NCI-H187 treated with DMSO at 0.1 percent for 48 hours (cell line): Measurements from ENCODE around the gene TEX52.
"Not testable (repeated sequence)": the region's sequence is repeated elsewhere in the genome, so short reads cannot be mapped to it uniquely, and the experiment has no call there.

Experiments
- DNase-seq: peaks from one replicate; lab custom pipeline; 2025; lab: John Stamatoyannopoulos, UW

The TEX52 gene

DNA sequence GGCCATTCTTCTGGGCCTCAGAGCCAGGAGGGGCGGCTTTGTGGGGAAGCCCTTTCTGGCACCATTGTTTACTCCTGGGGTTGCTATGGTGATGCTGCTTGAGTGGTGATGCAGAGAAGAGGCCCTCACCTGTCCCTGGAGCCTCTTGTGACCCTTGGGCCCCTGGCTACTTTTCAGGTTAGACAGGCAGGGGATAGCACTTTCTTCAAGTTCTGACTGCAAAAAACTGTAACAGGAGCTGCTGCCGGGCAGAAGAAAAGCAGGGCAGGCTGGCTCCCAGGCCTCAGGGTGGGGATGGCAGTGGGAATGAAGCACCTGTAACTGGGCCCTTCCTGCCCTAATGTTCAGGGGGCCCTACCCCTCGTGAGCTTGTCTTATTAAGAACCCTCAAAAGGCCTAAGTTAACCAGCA, at the start of gene TEX52:
Gene TEX52 (minus strand): TSS at position 19 of the 411 bp plus-strand sequence. CDS start 13 bp downstream, at position 6.
- DNase-seq: no peak

DNA sequence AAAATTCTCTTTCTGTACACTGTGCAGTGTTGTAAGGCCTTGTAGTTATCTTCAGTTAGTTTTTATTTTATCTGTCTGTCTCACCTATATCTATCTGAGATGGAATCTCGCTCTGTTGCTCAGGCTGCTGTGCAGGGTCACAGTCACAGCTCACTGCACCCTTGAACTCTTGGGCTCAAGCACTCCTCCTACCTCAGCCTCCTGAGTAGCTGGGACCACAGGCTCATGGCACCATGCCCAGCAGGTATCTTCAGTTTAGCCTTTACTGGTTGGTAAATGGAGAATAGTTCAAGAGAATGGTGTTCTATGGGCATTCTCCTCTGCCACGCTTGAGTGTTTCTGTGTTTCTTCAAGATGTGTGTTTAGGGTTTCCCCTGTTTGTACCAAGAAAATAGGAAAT, 47.4 kb upstream of the TEX52 start:
- no peak for DNase-seq

DNA sequence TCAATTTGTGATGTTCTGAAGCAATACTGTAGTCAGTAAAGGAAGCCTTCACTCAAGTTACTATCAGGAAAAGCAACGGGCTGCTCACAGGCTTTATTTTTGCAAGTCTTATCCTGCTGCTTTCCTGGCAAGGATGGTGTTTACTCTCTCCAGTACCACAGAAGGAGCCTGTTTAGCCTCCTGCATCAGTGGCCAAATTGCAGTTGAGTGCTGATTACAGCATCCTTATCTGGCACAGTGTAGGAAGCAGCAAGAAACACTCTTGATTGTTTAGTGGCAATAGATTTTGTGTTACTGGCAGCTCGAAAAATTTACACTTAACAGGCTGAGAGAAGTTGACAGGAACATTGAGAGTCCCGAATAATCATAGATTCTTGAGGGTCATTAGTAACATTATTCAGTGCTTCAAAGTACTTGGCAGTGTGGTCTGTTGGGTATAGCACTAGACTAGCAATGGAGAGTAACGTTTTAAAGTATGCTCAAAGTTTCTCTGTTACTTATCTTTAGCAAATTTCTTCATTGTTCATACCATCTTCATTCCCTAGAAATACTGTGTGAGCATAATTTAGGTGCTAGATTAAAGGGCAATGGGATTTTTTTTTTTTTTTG, 45.5 kb upstream of the TEX52 start:
- no peak for DNase-seq

DNA sequence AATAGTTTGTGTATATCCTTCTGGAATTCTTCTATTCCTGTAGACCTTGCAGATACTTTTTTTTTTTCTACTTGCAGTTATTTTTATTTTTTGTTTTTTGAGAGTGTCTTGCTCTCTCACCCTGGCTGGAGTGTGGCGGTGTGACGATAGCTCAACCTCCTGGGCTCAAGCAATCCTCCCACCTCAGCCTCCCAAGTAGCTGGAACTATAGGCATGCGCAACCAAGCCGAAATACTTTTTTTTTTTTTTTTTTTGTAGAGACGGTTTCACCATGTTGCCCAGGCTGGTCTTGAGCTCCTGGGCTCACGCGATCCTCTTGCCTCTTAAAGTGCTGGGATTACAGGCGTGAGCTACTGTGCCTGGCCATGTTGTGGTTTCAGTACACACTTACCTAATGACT, 43.8 kb upstream of the TEX52 start:
- no peak for DNase-seq

DNA sequence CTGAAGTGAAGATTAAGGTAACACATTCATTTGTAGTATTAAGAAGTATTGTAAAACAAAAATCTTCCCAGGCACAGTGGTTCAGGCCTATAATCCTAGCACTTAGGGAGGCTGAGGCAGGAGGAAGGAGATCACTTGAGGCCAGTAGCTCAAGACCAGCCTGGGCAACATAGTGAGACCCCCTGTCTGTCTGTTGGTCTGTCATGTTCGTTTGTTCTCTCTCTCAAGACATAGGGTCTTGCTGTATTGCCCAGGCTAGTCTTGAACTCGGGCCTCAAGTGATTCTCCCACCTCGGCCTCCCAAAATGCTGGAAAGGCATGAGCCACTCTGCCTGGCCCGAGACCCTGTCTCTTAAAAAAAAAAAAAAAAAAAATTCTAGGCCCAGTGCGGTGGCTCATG, 40.6 kb upstream of the TEX52 start:
- DNase-seq: no peak

DNA sequence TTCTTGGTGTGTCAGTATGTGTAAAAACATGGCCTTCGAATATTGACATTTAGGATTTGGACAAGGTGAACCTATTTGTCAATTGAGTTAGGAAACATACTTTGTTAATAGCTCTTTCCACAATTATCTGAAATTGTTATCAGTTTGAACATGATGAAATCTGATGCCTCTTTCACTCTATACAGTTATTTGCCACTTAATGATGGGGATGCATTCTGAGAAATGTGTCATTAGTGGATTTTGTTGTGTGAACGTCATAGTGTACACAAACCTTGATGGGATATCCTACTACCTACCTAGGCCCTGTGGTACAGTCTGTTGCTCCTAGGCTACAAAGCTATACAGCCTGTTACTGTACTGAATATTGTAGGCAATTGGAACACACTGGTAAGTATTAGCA, 38.7 kb upstream of the TEX52 start:
- no peak for DNase-seq

DNA sequence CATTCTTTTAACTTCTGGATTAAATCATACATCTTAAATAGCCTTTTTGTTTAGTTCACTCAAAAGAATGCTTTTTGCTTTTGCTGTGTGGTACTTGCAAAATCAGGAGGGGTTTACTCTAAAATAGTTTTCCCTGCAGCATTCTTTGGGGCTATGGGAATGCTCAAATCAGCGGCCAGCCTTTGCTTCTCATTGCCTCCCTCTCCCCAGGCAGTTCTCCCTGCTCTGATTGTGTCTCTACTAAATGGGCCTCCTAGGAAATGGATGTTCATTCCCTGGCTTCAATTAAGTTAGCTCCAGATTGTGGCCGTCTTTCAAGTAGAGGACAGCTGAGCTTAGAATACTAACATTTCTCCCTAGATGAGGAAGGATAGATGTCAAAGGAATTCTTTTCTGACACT, 38.2 kb upstream of the TEX52 start:
- DNase-seq: no peak

DNA sequence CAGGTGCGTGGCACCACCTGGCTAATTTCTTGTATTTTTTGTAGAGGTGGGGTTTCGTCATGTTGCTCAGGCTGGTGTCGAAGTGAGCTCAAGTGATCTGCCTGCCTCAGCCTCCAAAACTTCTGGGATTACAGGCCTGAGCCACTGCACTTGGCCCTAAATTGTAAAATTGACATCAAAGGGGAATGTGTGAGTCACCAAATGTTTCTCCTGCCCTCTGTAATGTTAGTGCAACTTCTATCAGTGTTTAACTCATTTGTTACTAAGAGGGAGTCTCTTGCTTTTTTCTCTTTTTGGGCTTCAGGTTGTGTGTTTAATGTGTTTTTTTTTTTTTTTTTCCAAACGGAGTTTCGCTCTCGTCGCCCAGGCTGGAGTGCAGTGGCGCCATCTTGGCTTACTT, 36.2 kb upstream of the TEX52 start:
- DNase-seq: no peak

DNA sequence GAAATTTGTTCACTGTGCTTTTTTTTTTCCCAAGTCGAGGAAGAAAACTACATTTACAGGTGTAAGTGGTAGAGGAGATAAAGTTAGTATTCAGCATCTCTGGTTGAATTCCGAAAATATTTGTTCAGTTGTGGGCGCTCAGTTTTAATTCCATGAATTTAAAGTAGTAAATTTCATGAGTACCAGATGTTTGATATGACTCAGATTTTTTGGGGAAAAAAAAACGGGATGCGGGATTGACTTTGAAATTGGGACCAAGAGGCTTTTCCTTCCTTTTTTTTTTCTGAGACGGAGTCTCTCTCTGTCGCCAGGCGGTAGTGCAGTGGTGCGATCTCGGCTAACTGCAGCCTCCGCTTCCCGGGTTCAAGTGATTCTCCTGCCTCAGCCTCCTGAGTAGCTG, 35.4 kb upstream of the TEX52 start:
- DNase-seq: no peak

DNA sequence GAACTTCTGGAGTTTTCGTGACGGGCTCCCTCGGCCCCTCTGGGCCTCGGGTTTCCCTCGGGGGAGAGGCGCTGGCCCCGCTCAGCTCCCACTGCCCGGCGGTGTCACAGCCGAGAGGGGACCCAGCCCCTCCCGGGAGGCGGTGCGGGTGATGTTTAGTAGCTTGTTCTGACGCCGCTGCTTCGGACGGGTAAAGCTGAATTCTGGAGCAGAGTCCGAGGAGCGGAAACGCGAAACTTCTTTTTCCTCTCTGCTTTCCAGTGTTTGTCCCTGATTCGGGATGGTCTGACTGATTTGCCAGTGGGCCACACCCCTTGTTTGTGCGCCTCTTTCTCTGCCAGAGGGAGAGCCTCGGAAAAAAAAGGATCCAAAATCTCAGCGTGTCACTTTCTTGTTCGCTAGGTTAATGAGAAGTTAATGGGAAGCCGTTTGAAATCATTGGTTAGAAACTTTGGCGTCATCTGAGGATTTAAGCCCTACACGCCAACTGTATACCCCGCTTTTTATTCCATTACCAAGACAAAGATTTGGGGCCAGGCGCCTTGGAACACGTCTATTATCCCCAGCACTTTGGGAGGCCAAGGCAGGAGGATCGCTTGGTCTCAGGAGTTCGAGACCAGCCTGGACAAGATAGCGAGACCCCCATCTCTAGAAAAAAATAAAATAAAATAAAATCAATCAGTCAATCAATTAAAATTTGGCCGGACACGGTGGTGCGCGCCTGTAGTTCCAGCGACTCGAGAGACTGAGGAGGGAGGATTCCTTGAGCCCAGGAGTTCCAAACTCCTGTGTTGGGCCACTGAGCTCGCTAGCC, 34.6 kb upstream of the TEX52 start:
- no peak for DNase-seq

DNA sequence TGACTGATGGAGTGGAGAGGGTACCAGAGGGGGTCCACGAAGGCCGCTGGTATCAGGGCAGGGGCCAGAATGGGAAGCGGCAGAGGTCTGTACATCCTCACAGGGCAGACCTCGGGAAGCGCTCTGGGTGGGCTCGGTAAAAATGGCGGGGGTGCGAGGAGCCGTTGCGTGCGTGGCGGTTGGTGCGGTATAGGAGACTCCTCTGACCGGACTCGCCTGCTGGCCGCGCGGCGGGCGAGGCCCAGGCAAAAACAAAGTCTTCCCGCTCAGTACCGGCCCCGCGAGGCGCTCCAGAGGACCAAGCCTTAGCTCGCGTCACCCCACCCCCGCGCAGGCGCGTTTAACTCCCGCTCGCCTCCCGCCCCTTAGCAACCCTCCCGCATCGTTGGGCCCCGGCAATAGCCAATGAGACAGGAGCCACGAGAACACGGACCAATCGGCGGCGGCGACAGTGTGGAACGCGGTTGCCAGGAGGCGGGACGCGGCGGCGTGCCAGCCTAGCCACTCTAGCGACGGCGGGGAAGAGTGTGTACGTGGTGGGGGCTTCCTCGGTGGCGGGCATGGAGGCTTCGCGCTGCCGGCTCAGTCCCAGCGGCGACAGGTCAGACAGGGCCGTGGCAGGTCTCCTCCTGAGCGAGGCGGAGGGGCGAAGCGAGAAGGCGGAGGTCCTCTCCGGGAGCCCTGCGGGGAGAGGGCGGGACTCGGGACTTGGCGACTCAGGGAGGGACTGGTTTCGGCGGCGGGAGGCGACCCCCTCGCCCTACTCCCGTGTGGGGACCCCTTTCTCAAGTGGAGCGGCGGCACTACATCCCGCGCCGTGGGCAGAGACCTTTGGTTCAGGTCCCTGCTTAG, 33.8 kb upstream of the TEX52 start, which contains the start of gene TULP3:
Gene TULP3 (plus strand): TSS at position 504 of the 852 bp plus-strand sequence. CDS start 57 bp downstream, at position 561.
- DNase-seq: peak; percentile 79

DNA sequence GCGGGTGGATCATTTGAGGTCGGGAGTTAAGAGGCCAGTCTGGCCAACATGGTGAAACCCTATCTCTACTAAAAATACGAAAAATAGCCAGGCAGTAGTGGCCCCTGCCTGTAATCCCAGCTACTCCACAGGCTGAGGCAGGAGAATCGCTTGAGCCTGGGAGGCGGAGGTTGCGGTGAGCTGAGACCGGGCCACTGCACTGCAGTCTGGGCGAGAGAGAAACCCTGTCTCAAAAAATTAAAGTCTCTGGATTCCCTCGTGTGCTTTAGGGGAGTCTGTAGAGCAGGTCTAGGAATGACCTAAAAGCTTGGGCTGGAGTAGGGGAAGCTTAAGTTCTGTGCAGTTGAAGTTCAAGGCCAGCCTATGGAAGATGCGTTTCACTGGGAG, 33.2 kb upstream of the TEX52 start:
- DNase-seq: no peak

DNA sequence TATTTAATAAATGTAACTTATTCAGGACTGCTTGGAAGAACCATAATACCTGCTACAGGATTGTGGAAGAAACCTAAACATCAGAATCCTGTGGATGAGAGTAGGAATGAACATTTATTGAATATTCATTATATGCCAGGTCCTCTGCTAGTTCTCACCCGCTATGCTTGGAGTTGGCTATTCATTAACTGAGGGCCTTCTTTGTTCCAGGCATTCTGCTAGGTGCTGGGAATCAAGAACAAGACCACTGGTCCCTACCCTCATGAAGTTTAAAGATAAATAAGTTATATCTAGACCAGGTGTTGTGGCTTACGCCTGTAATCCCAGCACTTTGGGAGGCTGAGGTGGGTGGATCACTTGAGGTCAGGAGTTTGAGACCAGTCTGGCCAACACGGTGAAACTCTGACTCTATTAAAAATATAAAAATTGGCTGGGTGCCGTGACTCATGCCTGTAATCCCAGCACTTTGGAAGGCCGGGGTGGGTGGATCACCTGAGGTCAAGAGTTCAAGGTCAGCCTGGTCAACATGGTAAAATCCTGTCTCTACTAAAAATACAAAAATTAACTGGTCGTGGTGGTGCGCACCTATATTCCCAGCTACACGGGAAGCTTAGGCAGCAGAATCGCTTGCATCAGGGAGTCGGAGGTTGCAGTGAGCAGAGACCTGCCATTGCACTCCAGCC, 30.1 kb upstream of the TEX52 start:
- no peak for DNase-seq

DNA sequence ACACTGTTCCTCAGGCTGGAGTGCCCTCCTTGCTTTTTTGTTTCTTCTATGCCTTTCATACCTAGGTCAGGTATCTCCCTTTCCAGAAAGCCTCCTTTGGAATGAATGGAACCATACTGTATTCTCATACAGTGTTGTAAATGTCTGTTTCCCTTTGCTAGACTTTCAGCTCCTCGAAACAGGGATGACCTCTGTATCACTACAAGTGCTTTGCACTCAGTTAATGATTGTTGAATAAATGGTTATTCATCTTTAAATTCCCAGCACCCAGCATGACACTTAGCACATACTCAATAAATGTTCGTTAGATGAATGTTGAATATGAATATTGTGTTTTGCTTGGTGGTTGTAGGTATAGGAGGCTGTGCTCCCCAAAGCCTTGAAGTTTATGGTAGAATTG, 28.0 kb upstream of the TEX52 start:
- DNase-seq: no peak

DNA sequence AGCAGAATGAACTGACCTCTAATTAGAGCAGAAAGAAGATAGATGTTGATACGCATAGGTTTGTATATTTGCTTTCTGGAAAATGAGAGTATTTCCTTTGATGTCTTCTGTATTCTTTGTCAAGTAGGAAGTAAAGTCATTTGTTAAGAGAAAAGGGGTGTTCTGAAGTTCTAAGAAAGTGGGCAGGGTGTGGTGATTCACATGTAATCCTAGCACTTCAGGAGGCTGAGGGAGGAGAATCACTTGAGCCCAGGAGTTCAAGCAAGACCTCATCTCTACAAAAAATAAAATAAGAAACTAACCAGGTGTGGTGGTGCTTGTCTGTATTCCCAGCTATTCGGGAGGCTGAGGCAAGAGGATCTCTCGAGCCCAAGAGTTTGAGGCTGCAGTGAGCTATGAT, 23.0 kb upstream of the TEX52 start:
- DNase-seq: no peak

DNA sequence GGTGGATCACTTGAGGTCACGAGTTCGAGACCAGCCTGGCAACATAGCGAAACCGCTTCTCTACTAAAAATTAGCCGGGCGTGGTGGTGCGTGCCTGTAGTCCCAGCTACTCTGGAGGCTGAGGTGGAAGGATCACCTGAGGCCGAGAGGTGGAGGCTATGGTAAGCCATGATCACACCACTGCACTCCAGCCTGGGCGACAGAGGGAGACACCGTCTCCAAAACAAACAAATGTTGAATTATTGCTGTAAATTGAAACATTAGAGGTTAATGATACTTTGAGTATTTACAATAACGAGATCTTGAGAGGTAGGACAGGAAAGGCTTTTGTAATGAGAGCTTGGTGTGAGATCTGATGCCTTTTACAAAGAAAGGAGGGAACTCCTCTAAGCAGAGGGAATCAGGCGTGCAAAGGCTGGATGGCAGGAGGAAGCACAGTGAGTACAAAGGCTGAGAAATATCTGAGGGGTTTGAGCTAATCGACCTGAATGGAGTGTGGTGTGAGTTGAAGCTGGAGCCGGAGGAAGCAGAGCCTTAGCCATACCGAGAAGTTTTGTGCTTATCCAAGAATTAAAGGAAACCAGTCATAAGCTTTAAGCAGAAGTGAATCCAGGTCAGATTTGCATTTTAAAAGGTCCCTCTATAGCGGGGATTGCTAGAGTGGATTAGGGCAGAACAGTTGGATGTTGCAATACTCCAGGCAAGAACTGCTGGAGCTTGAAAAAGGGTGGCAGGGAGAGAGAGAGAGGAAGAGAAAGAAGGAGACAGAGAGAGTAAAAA, 21.3 kb upstream of the TEX52 start:
- peak; percentile 76 for DNase-seq

DNA sequence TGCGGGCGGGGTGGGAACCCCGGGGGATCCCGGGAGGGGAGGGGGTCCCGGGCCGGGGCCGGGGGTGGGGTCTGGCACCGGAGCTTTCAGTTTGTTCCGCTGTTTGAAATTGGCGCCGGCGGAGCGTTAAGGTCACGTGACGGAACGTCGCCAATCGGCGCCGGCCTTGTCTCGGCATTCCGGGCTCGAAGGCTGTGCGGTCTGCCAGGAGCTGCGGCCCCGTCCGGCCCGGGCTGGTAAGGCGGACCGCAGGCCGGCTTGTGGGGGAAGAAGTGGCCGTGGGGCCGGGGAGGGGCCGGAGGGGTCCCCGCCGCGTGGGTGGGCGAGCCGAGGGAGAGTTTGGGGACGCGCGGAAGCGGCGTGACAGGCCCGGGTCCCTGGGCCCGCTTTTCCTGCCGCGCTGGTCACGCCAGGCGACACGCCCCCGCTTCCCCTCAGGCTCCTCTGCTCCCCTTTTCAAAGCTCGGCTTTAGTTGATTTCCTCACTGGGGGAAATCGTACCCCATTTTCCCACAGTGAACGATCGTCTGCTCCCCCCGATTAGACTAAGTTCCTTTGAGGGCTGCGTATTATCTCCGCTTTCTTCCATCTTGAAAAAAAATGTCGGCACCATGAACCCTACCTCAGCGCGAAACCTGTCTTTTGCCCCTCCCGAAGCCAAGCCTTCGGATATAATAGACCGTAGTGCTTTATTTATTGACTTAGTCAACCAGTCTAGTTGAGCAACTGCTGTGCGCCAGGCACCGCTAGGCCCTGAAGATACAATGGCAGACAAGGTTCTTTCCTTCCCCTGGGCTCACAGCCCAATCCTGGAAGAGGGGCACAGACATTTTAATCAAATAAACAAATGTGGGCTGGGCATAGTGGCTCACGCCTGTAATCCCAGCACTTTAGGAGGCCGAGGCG, 20.5 kb upstream of the TEX52 start, which contains the start of the genes FOXM1 and RHNO1:
Gene FOXM1 (minus strand): TSS at position 128 of the 906 bp plus-strand sequence. CDS start 2,696 bp downstream, outside the sequence.
Gene RHNO1 (plus strand): TSS at position 177 of the 906 bp plus-strand sequence. CDS start 8,144 bp downstream, outside the sequence.
- DNase-seq: peak; percentile 18

DNA sequence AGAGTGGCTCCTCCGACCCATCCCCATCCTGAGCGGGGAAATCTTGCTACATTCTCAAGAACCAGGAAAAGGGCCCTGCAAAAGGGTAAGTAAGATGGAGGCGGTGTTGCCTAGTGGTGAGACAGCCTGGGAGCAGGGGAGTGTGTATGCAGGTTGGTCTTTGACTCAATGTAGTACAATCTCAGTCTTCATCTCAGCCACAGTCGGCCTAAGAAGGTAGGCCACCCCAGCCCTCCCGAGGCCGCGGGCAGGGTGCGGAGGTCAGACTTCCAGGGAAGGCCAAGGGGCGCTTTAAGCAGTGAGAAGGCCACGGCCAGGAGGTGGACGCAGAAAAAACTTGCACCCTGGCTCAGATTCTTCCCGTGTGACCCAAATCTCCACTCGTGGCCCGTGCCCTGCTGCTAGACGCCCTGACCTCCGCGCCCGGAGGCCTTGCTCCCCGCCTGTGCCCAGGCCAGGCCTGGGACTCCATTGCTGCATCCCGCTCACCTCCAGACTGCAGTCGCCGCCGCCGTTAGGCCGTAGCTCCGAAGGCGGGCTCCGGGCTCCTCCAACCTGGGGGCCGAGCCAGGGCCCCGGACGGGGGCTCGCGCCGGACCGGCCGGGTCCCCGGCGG, 19.7 kb upstream of the TEX52 start:
- DNase-seq: no peak

DNA sequence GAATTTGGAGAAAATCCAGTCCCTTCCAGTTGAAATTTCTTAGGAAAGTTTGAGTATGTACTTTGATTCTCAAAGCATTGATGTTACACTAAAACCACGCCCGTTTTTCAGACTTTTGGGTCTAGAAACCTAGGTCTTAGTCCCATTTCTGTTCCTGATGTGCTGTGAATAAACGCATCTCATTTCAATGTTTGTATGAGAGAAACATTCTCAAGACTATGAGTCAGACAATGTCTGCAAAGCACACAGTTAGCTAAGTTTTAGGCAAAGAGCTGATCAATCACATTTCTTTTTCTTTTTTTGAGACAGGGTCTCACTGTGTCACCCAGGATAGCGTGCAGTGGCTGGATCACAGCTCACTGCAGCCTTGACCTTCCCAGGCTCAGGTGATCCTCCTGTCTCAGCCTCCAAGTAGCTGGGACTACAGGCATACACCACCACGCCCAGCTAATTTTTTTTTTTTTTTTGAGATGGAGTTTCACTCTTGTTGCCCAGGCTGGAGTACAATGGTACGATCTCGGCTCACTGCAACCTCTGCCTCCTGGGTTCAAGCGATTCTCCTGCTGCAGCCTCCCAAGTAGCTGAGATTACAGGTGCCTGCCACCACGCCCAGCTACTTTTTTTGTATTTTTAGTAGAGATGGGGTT, 12.3 kb upstream of the TEX52 start:
- DNase-seq: not testable (repeated sequence)
